Erythroblast (primary cell): Measurements from ENCODE around the gene PIR.

Source experiments
- GATA1 ChIP-seq: IDR thresholded peaks from 2 replicates; pipeline ENCODE4 v1.6.1; 2011; ENCODE audit warnings: low read depth, mild to moderate bottlenecking, control low read depth, low read length, moderate library complexity
- POLR2A ChIP-seq: IDR thresholded peaks from 2 replicates; pipeline ENCODE4 v1.6.1; 2011; ENCODE audit warnings: mild to moderate bottlenecking, low read length

- TF ChIP-seq POLR2A, result no peak
- no peak for TF ChIP-seq GATA1
These were observed 18.4 kb upstream of the PIR start for GRCh38 chrX:15511563-15511962.
